Bronchial epithelial cell (primary cell): ENCODE data around the gene NXPE4. TPM values are rescaled to one million over a fixed set of nuclear protein-coding genes. Genes with fewer than 3 reads are reported as not detected.
"Not testable (repeated sequence)": the region's sequence is repeated elsewhere in the genome, so short reads cannot be mapped to it uniquely, and the experiment has no call there.

ENCODE experiments used
- DNase-seq: peaks from one replicate; pipeline ENCODE4 v3.0.0-alpha.2; 2010; ENCODE audit warnings: low read depth
- FAIRE-seq: peaks from 2 replicates; lab custom pipeline; 2011; peaks lifted over from hg19 to GRCh38; lab: Jason Lieb, UNC
- H3K27me3 ChIP-seq: 2 replicates; pipeline ENCODE4 v1.5.1; 2011; ENCODE audit warnings: low read length; ENCODE audit not compliant: control insufficient read depth, insufficient read depth
- H3K36me3 ChIP-seq: 2 replicates; pipeline ENCODE4 v1.5.1; 2011; ENCODE audit warnings: low read length; ENCODE audit not compliant: control insufficient read depth, insufficient read depth
- H3K4me3 ChIP-seq: 2 replicates; pipeline ENCODE4 v1.5.1; 2011; ENCODE audit warnings: mild to moderate bottlenecking, low read depth, low read length, control low read depth
- CTCF ChIP-seq: IDR thresholded peaks from 2 replicates; pipeline ENCODE4 v1.5.1; 2011; ENCODE audit warnings: mild to moderate bottlenecking, moderate library complexity, low read length, control low read depth, inconsistent platforms; ENCODE audit not compliant: insufficient read depth, severe bottlenecking
- total RNA-seq: library from RNA; depleted of rRNA; stranded (reverse); fragments of >200 nt; gene quantifications from 2 replicates; pipeline ENCODE4 v1.2.1, GENCODE V29; 2014

NXPE4 gene
- total RNA-seq, 1 donor from 2014 or later: not detected

DNA sequence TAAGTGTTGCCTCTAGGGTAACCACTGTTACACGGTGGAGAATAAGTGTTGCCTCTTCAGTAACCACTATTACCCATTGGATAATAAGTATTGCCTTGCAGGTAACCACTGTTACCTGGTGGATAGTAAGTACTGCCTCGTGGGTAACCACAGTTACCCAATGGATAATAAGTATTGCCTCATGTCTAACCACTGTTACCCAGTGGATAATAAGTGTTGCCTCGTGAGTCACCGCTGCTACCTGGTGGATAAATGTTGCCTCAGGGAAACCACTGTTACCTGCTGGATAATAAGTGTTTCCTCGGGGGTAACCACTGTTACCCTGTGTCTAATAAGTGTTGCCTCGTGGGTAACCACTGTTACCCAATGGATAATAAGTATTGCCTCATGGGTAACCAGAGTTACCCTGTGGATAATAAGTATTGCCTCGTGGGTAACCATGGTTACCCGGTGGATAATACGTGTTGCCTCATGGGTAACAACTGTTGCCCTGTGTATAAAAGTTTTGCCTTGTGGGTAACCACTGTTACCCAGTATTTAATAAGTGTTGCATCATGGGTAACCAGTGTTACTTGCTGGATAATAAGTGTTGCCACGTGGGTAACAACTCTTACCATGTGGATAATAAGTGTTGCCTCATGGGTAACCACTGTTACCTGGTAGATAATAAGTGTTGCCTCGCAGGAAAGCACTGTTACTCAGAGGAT lies 12.3 kb upstream of the NXPE4 start:
- no peak for TF ChIP-seq CTCF
- Histone ChIP-seq H3K36me3 (no peaks in the 10 kb centered on the region), H3K27me3 (no peaks in the 10 kb centered on the region), H3K4me3 (no peak overlapping the region)
- DNase-seq: peak; percentile 20
- FAIRE-seq: no peak

GRCh38 chr11:114606802-114607075 lies 11.2 kb upstream of the NXPE4 start:
- FAIRE-seq, DNase-seq, H3K4me3 ChIP-seq, H3K36me3 ChIP-seq, H3K27me3 ChIP-seq: not testable (repeated sequence)

DNA sequence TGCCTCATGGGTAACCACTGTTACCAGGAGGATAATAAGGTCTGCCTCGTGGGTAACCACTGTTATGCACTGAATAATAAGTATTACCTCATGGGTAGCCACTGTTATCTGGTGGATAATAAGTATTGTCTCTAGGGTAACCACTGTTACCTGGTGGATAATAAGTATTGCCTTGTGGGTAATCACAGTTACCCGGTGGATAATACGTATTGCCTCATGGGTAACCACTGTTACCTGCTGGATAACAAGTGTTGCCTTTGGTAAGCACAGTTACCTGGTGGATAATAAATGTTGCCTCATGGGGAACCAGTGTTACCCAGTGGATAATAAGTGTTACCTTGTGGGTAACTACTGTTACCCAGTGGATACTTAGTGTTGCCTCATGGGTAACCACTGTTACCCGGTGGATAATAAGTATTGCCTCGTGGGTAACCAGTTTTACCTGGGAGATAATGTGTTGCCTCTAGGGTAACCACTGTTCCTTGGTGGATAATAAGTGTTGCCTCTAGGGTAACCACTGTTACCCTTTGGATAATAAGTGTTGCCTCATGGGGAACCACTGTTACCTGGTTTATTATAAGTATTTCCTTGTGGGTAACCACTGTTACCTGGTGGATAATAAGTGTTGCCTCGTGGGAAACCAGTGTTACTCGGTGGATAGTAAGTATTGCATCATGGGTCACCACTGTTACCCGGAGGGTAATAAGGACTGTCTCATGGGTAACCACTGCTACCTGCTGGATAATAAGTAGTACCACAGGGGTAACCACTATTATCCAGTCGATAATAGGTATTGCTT lies 10.6 kb upstream of the NXPE4 start:
- FAIRE-seq: no peak
- no peak for TF ChIP-seq CTCF
- Histone ChIP-seq H3K36me3 (no peaks in the 10 kb centered on the region), H3K4me3 (no peak overlapping the region), H3K27me3 (no peaks in the 10 kb centered on the region)
- DNase-seq: no peak

DNA sequence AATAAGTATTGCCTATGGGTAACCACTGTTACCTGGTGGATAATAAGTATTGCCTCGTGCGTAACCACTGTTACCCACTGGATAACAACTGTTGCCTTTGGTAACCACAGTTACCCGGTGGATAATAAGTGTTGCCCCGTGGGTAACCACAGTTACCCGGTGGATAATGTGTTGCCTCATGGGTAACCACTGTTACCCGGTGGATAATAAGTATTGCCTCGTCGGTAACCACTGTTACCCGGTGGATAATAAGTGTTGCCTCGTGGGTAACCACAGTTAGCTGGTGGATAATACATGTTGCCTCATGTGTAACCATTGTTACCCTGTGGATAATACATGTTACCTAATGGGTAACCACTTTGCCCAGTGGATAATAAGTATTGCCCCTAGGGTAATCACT lies 9.8 kb upstream of the NXPE4 start:
- no peak for TF ChIP-seq CTCF
- no peaks in the 10 kb centered on the region for H3K36me3 ChIP-seq
- no peak for FAIRE-seq
- no peak overlapping the region for H3K4me3 ChIP-seq
- no peak for DNase-seq
- no peaks in the 10 kb centered on the region for H3K27me3 ChIP-seq

DNA sequence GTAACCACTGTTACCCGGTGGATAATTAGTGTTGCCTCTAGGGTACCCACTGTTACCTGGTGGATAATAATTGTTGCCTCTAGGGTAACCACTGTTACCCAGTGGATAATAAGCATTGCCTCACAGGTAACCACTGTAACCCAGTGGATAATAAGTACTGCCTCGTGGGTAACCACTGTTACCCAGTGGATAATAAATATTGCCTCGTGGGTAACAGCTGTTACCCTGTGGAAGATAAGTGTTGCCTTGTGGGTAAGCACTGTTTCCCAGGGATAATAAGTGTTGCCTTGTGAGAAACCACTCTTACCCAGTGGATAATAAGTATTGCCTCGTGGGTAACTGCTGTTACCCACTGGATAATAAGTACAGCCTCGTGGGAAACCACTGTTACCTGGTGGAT lies 9.3 kb upstream of the NXPE4 start:
- no peak for TF ChIP-seq CTCF
- FAIRE-seq (no peak), DNase-seq (no peak)
- Histone ChIP-seq H3K27me3 (no peaks in the 10 kb centered on the region), H3K36me3 (no peaks in the 10 kb centered on the region), H3K4me3 (no peak overlapping the region)

DNA sequence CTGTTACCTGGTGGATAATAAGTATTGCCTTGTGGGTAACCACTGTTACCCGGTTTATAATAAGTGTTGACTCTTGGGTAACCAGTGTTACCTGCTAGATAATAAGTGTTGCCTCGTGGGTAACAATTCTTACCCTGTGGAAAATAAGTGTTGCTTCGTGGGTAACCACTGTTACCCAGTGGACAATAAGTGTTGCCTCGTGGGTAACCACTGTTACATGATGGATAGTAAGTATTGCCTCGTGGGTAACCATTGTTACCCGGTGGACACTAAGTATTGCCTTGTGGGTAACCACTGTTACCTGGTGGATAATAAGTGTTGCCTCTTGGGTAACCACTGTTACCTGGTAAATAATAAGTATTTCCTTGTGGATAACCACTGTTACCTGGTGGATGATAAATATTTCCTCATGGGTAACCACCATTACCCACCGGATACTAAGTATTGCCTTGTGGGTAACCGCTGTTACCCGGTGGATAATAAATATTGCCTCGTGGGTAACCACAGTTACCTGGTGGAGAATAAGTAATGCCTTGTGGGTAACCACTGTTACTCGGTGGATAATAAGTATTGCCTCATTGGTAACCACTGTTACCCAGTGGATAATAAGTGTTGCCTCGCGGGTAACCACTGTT lies 8.7 kb upstream of the NXPE4 start:
- Histone ChIP-seq H3K36me3 (no peaks in the 10 kb centered on the region), H3K4me3 (no peak overlapping the region), H3K27me3 (no peaks in the 10 kb centered on the region)
- FAIRE-seq (no peak), DNase-seq (no peak)
- no peak for TF ChIP-seq CTCF

DNA sequence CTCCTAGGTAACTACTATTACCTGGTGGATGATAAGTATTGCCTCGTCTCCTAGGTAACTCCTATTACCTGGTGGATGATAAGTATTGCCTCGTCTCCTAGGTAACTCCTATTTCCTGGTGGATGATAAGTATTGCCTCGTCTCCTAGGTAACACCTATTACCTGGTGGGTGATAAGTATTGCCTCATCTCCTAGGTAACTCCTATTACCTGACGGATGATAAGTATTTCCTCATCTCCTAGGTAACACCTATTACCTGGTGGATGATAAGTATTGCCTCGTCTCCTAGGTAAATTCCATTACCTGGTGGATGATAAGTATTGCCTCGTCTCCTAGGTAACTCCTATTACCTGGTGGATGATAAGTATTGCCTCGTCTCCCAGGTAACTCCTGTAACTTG lies 7.6 kb upstream of the NXPE4 start:
- not testable (repeated sequence) for FAIRE-seq, DNase-seq, H3K27me3 ChIP-seq, H3K4me3 ChIP-seq, H3K36me3 ChIP-seq
